HepG2 (cell line): ENCODE results near the gene DTHD1. TPM values are rescaled to one million over a fixed set of nuclear protein-coding genes. Genes with fewer than 3 reads are reported as not detected.

ENCODE experiments used
- ATAC-seq: fragments of 200-7000 bp; cut with Tn5 transposase; 3 replicates; pipeline ENCODE4 v1.9.1; 2020; ENCODE audit warnings: mild to moderate bottlenecking, moderate library complexity
- BruUV-seq: library from RNA; stranded (reverse); fragments of 400-500 nt; replicated peaks from 2 replicates; lab custom pipeline; 2021; lab: Mats Ljungman, UMichigan
- CTCF ChIA-PET: fragments of 300-600 bp; formaldehyde crosslinking; extraction: SDS; loops from one replicate; lab custom pipeline; 2021; ENCODE audit warnings: low total read pairs, inconsistent platforms, low intra/inter-chr PET ratio; lab: Yijun Ruan, JAX
- POLR2A ChIA-PET: fragments of 350-600 bp; sonication (Branson Sonifier 250); formaldehyde crosslinking; loops from one replicate; lab custom pipeline; 2020; ENCODE audit warnings: antibody characterized with exemption, inconsistent platforms; lab: Yijun Ruan, JAX
- DNase-seq: peaks from one replicate; pipeline ENCODE4 v3.0.0-alpha.2; 2015; ENCODE audit warnings: low spot score
- FAIRE-seq: peaks from 3 replicates; lab custom pipeline; 2011; peaks lifted over from hg19 to GRCh38; lab: Jason Lieb, UNC
- H2AFZ ChIP-seq: one replicate; pipeline ENCODE4 v1.6.1; 2011; ENCODE audit warnings: low read length, inconsistent platforms
- H3K27ac ChIP-seq: fragments of 300-600 bp; 3 replicates; pipeline ENCODE4 v1.8.0; 2011; ENCODE audit warnings: mixed run types, mild to moderate bottlenecking, mixed read lengths, low read length, inconsistent platforms; ENCODE audit not compliant: insufficient read depth; ENCODE audit errors: extremely low read length
- H3K27me3 ChIP-seq, 2 experiments: fragments of 200-600 bp in 1 of 2; 2 replicates in 1 of 2; 3 replicates in 1 of 2; pipeline versions ENCODE4 v1.6.0 to v1.8.0; 2011; ENCODE audit warnings: low read length in 2 of 2, mild to moderate bottlenecking in 2 of 2, moderate library complexity in 2 of 2, inconsistent platforms in 1 of 2; ENCODE audit not compliant: insufficient read depth in 2 of 2, control insufficient read depth in 1 of 2
- H3K36me3 ChIP-seq, 2 experiments: fragments of 200-600 bp in 1 of 2; replicated peaks in 1 of 2; 2 replicates in 1 of 2; 3 replicates in 1 of 2; pipeline versions ENCODE4 v1.5.1 to v1.8.0; 2011; ENCODE audit warnings: low read length in 2 of 2, inconsistent platforms in 1 of 2; ENCODE audit not compliant: insufficient read depth in 2 of 2, control insufficient read depth in 1 of 2
- H3K4me1 ChIP-seq: 2 replicates; pipeline ENCODE4 v1.5.1; 2012; ENCODE audit warnings: low read length, inconsistent platforms; ENCODE audit not compliant: insufficient read depth
- H3K4me2 ChIP-seq: 2 replicates; pipeline ENCODE4 v1.6.0; 2011; ENCODE audit warnings: low read depth, low read length, inconsistent platforms
- H3K4me3 ChIP-seq, 3 experiments: fragments of 200-600 bp in 1 of 3; sonication (generic), shearing (Covaris generic) in 1 of 3; replicated peaks in 1 of 3; 2 replicates each; pipeline ENCODE4 v1.5.1; 2011 to 2016; ENCODE audit warnings: low read length in 3 of 3, inconsistent platforms in 2 of 3, low read depth in 2 of 3, mild to moderate bottlenecking in 2 of 3, control low read depth in 1 of 3, mixed read lengths in 1 of 3; ENCODE audit not compliant: insufficient read depth in 1 of 3
- H3K79me2 ChIP-seq: one replicate; pipeline ENCODE4 v1.6.1; 2011; ENCODE audit warnings: low read length, inconsistent platforms; ENCODE audit not compliant: insufficient read depth
- H3K9ac ChIP-seq: 2 replicates; pipeline ENCODE4 v1.6.0; 2011; ENCODE audit warnings: mild to moderate bottlenecking, low read depth, low read length, inconsistent platforms; ENCODE audit not compliant: insufficient read depth
- H3K9me3 ChIP-seq: 2 replicates; pipeline ENCODE4 v1.5.1; 2012; ENCODE audit warnings: mild to moderate bottlenecking, low read length
- H4K20me1 ChIP-seq: 2 replicates; pipeline ENCODE4 v1.6.0; 2011; ENCODE audit warnings: inconsistent platforms, mild to moderate bottlenecking, low read length, moderate library complexity; ENCODE audit not compliant: insufficient read depth
- GPBP1L1 ChIP-seq: sonication (generic); formaldehyde crosslinking; IDR thresholded peaks from 2 replicates; pipeline ENCODE4 v1.5.0; 2020; ENCODE audit warnings: mild to moderate bottlenecking, missing genetic modification reagents
- NPAS2 ChIP-seq: sonication (generic); formaldehyde crosslinking; IDR thresholded peaks from 2 replicates; pipeline ENCODE4 v1.8.0; 2022; ENCODE audit warnings: mild to moderate bottlenecking, missing genetic modification reagents, borderline replicate concordance
- PRPF4 ChIP-seq: fragments of 200-400 bp; formaldehyde crosslinking; IDR thresholded peaks from 2 replicates; pipeline ENCODE4 v1.6.1; 2016; ENCODE audit warnings: low read length, low read depth; ENCODE audit not compliant: poor library complexity, severe bottlenecking
- TEAD2 ChIP-seq: sonication (generic); formaldehyde crosslinking; IDR thresholded peaks from 2 replicates; pipeline ENCODE4 v1.9.0; 2021; ENCODE audit warnings: missing genetic modification reagents
- THAP7 ChIP-seq: sonication (generic); formaldehyde crosslinking; IDR thresholded peaks from 2 replicates; pipeline ENCODE4 v1.8.1; 2023; ENCODE audit warnings: mild to moderate bottlenecking, missing genetic modification reagents
- ZBTB3 ChIP-seq: sonication (generic); formaldehyde crosslinking; IDR thresholded peaks from 2 replicates; pipeline ENCODE4 v1.4.0; 2020; ENCODE audit warnings: low read depth, mild to moderate bottlenecking, moderate library complexity, missing genetic modification reagents, borderline replicate concordance
- ZNF510 ChIP-seq: sonication (generic); formaldehyde crosslinking; IDR thresholded peaks from 2 replicates; pipeline ENCODE4 v1.4.0; 2020; ENCODE audit warnings: low read depth, mild to moderate bottlenecking, missing genetic modification reagents
- ZNF746 ChIP-seq: sonication (generic); formaldehyde crosslinking; IDR thresholded peaks from 2 replicates; pipeline ENCODE4 v1.8.0; 2022; ENCODE audit warnings: mild to moderate bottlenecking, missing genetic modification reagents
- WGBS: methylation state at CpG from one replicate; pipeline ENCODE4 v1.1.6; 2017; ENCODE audit warnings: low lambda C conversion rate; 5-methylcytosine and 5-hydroxymethylcytosine counted together
- in situ Hi-C: cut with HindIII; loops from 2 replicates; pipeline ENCODE4 v1.10.0; 2017; ENCODE audit warnings: low pct_unique_long_range_greater_than_20kb; ENCODE audit not compliant: extremely low pct_ligation_motif_present
- intact Hi-C: fragments of 100-400 bp; cut with micrococcal nuclease; formaldehyde crosslinking; loops from one replicate; pipeline ENCODE4 v1.10.0; 2022; ENCODE audit not compliant: unreplicated experiment
- polyA plus RNA-seq, 8 experiments: library from polyadenylated mRNA; depleted of rRNA in 3 of 8; stranded (reverse) in 7 of 8; unstranded in 1 of 8; fragments of >200 nt; fragmentation: Illumina TruSeq in 4 of 8; extraction: Trizol in 4 of 8; gene quantifications; 2 replicates each; pipeline versions ENCODE4 v1.2.1 to v1.2.3, GENCODE V29; 2011 to 2016; ENCODE audit warnings: low read depth in 4 of 8, missing spikeins in 1 of 8, mixed read lengths in 1 of 8; ENCODE audit not compliant: insufficient read depth in 1 of 8
- total RNA-seq, 5 experiments: library from RNA; depleted of rRNA; stranded (reverse); fragments of >200 nt; fragmentation: Illumina TruSeq; extraction: Trizol; gene quantifications; 2 replicates each; pipeline ENCODE4 v1.2.3, GENCODE V29; 2016; ENCODE audit warnings: low read depth in 1 of 5
- TF ChIP-seq, protein P1 (sequence below): sonication (generic); formaldehyde crosslinking; IDR thresholded peaks from 2 replicates; pipeline ENCODE4 v1.5.0; 2020; ENCODE audit warnings: missing genetic modification reagents, mild to moderate bottlenecking, borderline replicate concordance
- TF ChIP-seq, protein P2 (sequence below): sonication (generic); formaldehyde crosslinking; IDR thresholded peaks from 2 replicates; pipeline ENCODE4 v1.5.0; 2020; ENCODE audit warnings: mild to moderate bottlenecking, missing genetic modification reagents
- TF ChIP-seq, protein P3 (sequence below): sonication (generic); formaldehyde crosslinking; conservative IDR thresholded peaks from 2 replicates; pipeline ENCODE4 v1.8.1; 2023; ENCODE audit warnings: missing genetic modification reagents
- TF ChIP-seq, protein P4 (sequence below): sonication (generic); formaldehyde crosslinking; IDR thresholded peaks from 2 replicates; pipeline ENCODE4 v1.4.0; 2020; ENCODE audit warnings: mild to moderate bottlenecking, missing genetic modification reagents

DTHD1 gene
- total and polyA plus RNA-seq, 2 of the 13 experiments (the other 11 are each of a cell fraction or from before 2014, with no cell fraction given), result not detected

DNA sequence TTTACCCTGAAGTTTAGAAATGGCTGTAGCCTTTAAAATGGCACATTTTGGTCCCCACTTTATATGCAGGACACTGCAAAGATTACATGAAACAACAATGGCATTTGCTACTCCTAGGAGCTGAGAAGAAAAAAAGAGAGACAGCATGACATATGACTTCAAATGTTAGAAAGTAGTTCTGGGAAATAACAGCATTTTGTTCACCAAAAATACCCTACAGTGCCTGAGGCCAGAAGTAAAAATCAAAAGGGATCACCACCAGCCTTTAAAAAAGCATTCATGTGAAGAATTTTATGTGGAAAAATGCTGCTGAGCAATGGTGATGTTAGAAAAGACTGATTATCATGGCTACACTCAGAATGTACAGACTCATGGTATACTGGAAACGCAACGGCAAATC is 110.0 kb downstream of the DTHD1 start:
- no TSS peak for BruUV-seq
- ChIA-PET CTCF (no interaction called here), POLR2A (no interaction called here)
- Histone ChIP-seq H3K27ac (no peak overlapping the region), H3K79me2 (no peaks in the 10 kb centered on the region), H4K20me1 (no peaks in the 10 kb centered on the region), H2AFZ (no peak overlapping the region), H3K36me3 (no peaks in the 10 kb centered on the region), H3K27me3 (no peaks in the 10 kb centered on the region), H3K9ac (no peak overlapping the region), H3K9me3 (no peaks in the 10 kb centered on the region), H3K4me1 (no peaks in the 10 kb centered on the region), H3K4me3 (no peak overlapping the region), H3K4me2 (no peak overlapping the region)
- DNase-seq, result no peak
- WGBS, result 4% methylated on average over 2 of the region's 2 CpGs
- in situ Hi-C loops (no loop called here), intact Hi-C loops (no loop called here)
- FAIRE-seq, result no peak
- ATAC-seq, result no peak
- TF ChIP-seq, protein P1, sequence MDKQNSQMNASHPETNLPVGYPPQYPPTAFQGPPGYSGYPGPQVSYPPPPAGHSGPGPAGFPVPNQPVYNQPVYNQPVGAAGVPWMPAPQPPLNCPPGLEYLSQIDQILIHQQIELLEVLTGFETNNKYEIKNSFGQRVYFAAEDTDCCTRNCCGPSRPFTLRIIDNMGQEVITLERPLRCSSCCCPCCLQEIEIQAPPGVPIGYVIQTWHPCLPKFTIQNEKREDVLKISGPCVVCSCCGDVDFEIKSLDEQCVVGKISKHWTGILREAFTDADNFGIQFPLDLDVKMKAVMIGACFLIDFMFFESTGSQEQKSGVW (CRISPR knock-in tag), result no peak
- TF ChIP-seq PRPF4 (no peak), ZBTB3 (CRISPR knock-in tag) (no peak), GPBP1L1 (no peak), NPAS2 (CRISPR knock-in tag) (no peak), ZNF510 (no peak), THAP7 (CRISPR knock-in tag) (no peak), TEAD2 (CRISPR knock-in tag) (no peak), ZNF746 (CRISPR knock-in tag) (no peak)
- TF ChIP-seq, protein P2, sequence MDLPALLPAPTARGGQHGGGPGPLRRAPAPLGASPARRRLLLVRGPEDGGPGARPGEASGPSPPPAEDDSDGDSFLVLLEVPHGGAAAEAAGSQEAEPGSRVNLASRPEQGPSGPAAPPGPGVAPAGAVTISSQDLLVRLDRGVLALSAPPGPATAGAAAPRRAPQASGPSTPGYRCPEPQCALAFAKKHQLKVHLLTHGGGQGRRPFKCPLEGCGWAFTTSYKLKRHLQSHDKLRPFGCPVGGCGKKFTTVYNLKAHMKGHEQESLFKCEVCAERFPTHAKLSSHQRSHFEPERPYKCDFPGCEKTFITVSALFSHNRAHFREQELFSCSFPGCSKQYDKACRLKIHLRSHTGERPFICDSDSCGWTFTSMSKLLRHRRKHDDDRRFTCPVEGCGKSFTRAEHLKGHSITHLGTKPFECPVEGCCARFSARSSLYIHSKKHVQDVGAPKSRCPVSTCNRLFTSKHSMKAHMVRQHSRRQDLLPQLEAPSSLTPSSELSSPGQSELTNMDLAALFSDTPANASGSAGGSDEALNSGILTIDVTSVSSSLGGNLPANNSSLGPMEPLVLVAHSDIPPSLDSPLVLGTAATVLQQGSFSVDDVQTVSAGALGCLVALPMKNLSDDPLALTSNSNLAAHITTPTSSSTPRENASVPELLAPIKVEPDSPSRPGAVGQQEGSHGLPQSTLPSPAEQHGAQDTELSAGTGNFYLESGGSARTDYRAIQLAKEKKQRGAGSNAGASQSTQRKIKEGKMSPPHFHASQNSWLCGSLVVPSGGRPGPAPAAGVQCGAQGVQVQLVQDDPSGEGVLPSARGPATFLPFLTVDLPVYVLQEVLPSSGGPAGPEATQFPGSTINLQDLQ (CRISPR knock-in tag), result no peak
- TF ChIP-seq, protein P3, sequence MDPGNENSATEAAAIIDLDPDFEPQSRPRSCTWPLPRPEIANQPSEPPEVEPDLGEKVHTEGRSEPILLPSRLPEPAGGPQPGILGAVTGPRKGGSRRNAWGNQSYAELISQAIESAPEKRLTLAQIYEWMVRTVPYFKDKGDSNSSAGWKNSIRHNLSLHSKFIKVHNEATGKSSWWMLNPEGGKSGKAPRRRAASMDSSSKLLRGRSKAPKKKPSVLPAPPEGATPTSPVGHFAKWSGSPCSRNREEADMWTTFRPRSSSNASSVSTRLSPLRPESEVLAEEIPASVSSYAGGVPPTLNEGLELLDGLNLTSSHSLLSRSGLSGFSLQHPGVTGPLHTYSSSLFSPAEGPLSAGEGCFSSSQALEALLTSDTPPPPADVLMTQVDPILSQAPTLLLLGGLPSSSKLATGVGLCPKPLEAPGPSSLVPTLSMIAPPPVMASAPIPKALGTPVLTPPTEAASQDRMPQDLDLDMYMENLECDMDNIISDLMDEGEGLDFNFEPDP (CRISPR knock-in tag), result no peak
- TF ChIP-seq, protein P4, sequence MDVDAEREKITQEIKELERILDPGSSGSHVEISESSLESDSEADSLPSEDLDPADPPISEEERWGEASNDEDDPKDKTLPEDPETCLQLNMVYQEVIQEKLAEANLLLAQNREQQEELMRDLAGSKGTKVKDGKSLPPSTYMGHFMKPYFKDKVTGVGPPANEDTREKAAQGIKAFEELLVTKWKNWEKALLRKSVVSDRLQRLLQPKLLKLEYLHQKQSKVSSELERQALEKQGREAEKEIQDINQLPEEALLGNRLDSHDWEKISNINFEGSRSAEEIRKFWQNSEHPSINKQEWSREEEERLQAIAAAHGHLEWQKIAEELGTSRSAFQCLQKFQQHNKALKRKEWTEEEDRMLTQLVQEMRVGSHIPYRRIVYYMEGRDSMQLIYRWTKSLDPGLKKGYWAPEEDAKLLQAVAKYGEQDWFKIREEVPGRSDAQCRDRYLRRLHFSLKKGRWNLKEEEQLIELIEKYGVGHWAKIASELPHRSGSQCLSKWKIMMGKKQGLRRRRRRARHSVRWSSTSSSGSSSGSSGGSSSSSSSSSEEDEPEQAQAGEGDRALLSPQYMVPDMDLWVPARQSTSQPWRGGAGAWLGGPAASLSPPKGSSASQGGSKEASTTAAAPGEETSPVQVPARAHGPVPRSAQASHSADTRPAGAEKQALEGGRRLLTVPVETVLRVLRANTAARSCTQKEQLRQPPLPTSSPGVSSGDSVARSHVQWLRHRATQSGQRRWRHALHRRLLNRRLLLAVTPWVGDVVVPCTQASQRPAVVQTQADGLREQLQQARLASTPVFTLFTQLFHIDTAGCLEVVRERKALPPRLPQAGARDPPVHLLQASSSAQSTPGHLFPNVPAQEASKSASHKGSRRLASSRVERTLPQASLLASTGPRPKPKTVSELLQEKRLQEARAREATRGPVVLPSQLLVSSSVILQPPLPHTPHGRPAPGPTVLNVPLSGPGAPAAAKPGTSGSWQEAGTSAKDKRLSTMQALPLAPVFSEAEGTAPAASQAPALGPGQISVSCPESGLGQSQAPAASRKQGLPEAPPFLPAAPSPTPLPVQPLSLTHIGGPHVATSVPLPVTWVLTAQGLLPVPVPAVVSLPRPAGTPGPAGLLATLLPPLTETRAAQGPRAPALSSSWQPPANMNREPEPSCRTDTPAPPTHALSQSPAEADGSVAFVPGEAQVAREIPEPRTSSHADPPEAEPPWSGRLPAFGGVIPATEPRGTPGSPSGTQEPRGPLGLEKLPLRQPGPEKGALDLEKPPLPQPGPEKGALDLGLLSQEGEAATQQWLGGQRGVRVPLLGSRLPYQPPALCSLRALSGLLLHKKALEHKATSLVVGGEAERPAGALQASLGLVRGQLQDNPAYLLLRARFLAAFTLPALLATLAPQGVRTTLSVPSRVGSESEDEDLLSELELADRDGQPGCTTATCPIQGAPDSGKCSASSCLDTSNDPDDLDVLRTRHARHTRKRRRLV, result no peak
